ENCODE measurements around the gene ATP6V1G2.
A peak's percentile ranks its signal among the peaks of the same experiment; 100 is the strongest.
"Not testable (repeated sequence)": the region's sequence is repeated elsewhere in the genome, so short reads cannot be mapped to it uniquely, and the experiment has no call there.

The ATP6V1G2 gene

GRCh38 chr6:31575952-31576685 lies 29.7 kb upstream of the ATP6V1G2 start:
- DNase-seq (ENCODE audit: low read depth in 2 of 2): no peak

GRCh38 chr6:31575335-31575901 lies 29.0 kb upstream of the ATP6V1G2 start, which contains the start of gene TNF:
Gene TNF (plus strand): TSS chr6:31575565. CDS start chr6:31575742, 177 bp downstream.
- DNase-seq (ENCODE audit: low read depth in 2 of 2): peak in 1 of 2 donors; percentile 79

- no peak for DNase-seq (ENCODE audit: low read depth in 2 of 2)
Measured at GRCh38 chr6:31574106-31575061, 28.0 kb upstream of the ATP6V1G2 start.

- DNase-seq (ENCODE audit: low read depth in 2 of 2): no peak
Measured at GRCh38 chr6:31573239-31574105, 27.1 kb upstream of the ATP6V1G2 start.

- DNase-seq (ENCODE audit: low read depth in 2 of 2): peak; percentile 80 to 84
Measured at GRCh38 chr6:31572041-31572911, 25.9 kb upstream of the ATP6V1G2 start, which contains the start of gene LTA. Gene LTA (plus strand): TSS chr6:31572289. CDS start chr6:31572743, 454 bp downstream.

- DNase-seq (ENCODE audit: low read depth in 2 of 2): no peak
Measured at GRCh38 chr6:31569861-31570536, 23.6 kb upstream of the ATP6V1G2 start.

- peak in 1 of 2 donors; percentile 64 for DNase-seq (ENCODE audit: low read depth in 2 of 2)
Measured at GRCh38 chr6:31568537-31568961, 22.1 kb upstream of the ATP6V1G2 start.

GRCh38 chr6:31567531-31568370 lies 21.3 kb upstream of the ATP6V1G2 start:
- no peak for DNase-seq (ENCODE audit: low read depth in 2 of 2)

GRCh38 chr6:31560697-31561058 lies 14.3 kb upstream of the ATP6V1G2 start:
- no peak for DNase-seq (ENCODE audit: low read depth in 2 of 2)

GRCh38 chr6:31559958-31560696 lies 13.7 kb upstream of the ATP6V1G2 start:
- DNase-seq (ENCODE audit: low read depth in 2 of 2): no peak

- no peak for DNase-seq (ENCODE audit: low read depth in 2 of 2)
Measured at GRCh38 chr6:31559606-31559957, 13.2 kb upstream of the ATP6V1G2 start.

GRCh38 chr6:31558631-31559500 lies 12.5 kb upstream of the ATP6V1G2 start:
- peak in 1 of 2 donors; percentile 66 for DNase-seq (ENCODE audit: low read depth in 2 of 2)

- no peak for DNase-seq (ENCODE audit: low read depth in 2 of 2)
Measured at GRCh38 chr6:31558318-31558625, 11.9 kb upstream of the ATP6V1G2 start.

- no peak for DNase-seq (ENCODE audit: low read depth in 2 of 2)
Measured at GRCh38 chr6:31557443-31558317, 11.3 kb upstream of the ATP6V1G2 start.

- DNase-seq (ENCODE audit: low read depth in 2 of 2): no peak
Measured at GRCh38 chr6:31556307-31556706, 9.9 kb upstream of the ATP6V1G2 start.

GRCh38 chr6:31551371-31551770 lies 5.0 kb upstream of the ATP6V1G2 start:
- not testable (repeated sequence) for DNase-seq (ENCODE audit: low read depth in 2 of 2)
